IPS-18a (cell line): ENCODE results near the gene PSMA6.
"Not testable (repeated sequence)": the region's sequence is repeated elsewhere in the genome, so short reads cannot be mapped to it uniquely, and the experiment has no call there.

Source experiments
- H3K27ac ChIP-seq: one replicate; pipeline ENCODE4 v1.5.1; 2013; ENCODE audit warnings: low read length
- H3K27me3 ChIP-seq: one replicate; pipeline ENCODE4 v1.6.1; 2013; ENCODE audit warnings: mild to moderate bottlenecking, low read length; ENCODE audit not compliant: control insufficient read depth, insufficient read depth
- H3K36me3 ChIP-seq: one replicate; pipeline ENCODE4 v1.6.1; 2013; ENCODE audit warnings: low read depth, low read length; ENCODE audit not compliant: control insufficient read depth
- H3K4me1 ChIP-seq: one replicate; pipeline ENCODE4 v1.6.1; 2013; ENCODE audit warnings: low read depth, low read length; ENCODE audit not compliant: control insufficient read depth
- H3K4me3 ChIP-seq: one replicate; pipeline ENCODE4 v1.5.1; 2013; ENCODE audit warnings: low read length
- H3K9ac ChIP-seq: one replicate; pipeline ENCODE4 v1.6.1; 2013; ENCODE audit warnings: mild to moderate bottlenecking, low read length, moderate library complexity
- H3K9me3 ChIP-seq: one replicate; pipeline ENCODE4 v1.6.1; 2013; ENCODE audit warnings: low read depth, low read length; ENCODE audit not compliant: control insufficient read depth

Gene PSMA6

DNA sequence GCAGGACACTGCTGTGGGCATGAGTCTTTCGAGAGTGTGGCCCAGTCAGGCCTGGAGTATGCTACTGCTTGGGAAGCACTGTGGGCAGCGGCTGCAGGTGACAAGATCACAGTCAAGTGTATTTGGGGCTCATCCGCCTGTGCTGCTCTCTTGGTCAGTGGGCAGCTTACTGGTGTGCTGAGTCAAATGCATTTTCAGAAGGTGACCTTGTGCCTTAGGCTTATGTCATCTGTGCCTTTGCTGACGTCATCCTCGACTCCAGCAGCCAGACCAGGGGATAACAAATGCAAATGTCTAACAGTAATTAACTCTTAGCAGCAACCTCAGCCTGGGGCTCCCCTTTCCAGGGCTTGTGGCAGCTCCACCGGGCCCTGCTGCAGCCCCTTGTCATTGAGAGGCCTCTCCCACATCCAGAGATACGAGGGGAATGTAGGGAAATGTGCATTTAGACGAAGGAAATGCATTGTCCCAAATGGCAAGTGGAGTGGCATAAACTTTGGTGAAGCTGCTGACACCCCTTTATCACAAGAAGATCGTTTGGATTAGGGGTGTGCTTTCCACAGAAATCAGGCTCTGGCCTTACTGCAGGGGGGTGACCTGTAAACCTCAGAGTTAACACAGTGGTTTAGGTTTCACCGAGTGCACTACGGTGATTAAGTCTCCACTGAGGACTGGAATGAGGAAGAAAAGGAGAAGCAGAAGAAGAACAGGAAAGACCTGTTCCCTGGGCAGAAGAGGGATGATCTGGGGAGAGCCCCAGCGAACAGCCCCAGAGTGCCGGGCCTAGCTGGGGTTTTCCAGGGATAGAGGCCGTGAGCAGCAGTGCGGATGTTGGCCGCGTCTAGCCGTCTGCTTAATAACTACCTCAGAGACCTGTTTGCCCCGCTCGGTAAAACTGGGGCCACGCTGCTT is 39.7 kb downstream of the PSMA6 start:
- Histone ChIP-seq H3K9ac (no peak overlapping the region), H3K4me3 (no peak overlapping the region), H3K36me3 (no peaks in the 10 kb centered on the region), H3K27ac (no peak overlapping the region), H3K27me3 (no peaks in the 10 kb centered on the region), H3K4me1 (peaks cover 29% of the 10 kb centered on the region), H3K9me3 (no peaks in the 10 kb centered on the region)

- no peaks in the 10 kb centered on the region for H3K36me3 ChIP-seq
- no peaks in the 10 kb centered on the region for H3K27me3 ChIP-seq
- H3K4me3 ChIP-seq = no peak overlapping the region
- H3K9ac ChIP-seq = no peak overlapping the region
- no peak overlapping the region for H3K27ac ChIP-seq
- H3K9me3 ChIP-seq = no peaks in the 10 kb centered on the region
- H3K4me1 ChIP-seq = peaks cover 31% of the 10 kb centered on the region
Observed at GRCh38 chr14:35332517-35333263, 40.5 kb downstream of the PSMA6 start.

DNA sequence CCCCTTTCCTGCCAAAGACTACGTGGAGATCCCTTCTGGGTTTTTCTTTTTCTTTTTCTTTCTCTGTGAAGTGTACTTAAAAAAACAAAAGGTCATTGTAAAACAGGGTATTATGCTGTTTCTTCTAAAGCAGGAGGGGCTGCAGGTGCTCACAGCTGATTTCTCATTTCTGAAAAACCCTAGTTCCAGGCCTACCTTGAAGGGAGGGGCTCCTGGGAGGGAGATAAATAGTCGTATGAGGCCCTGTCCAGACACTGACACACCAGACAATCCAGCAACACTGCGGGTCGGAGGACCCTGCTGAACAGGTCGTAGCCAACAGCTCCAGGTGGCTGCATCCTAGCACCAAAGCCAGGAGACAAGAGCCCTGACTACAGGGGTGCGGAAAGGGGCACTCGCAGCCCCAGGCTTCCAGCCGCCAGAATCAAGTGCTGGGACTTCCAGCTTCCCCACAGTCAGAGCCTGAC is 41.1 kb downstream of the PSMA6 start:
- Histone ChIP-seq H3K27me3 (no peaks in the 10 kb centered on the region), H3K4me3 (no peak overlapping the region), H3K9ac (no peak overlapping the region), H3K36me3 (no peaks in the 10 kb centered on the region), H3K27ac (no peak overlapping the region), H3K4me1 (peaks cover 31% of the 10 kb centered on the region), H3K9me3 (no peaks in the 10 kb centered on the region)

- no peak overlapping the region for H3K4me3 ChIP-seq
- no peaks in the 10 kb centered on the region for H3K27me3 ChIP-seq
- H3K9ac ChIP-seq = no peak overlapping the region
- no peak overlapping the region for H3K27ac ChIP-seq
- H3K9me3 ChIP-seq = no peaks in the 10 kb centered on the region
- H3K36me3 ChIP-seq = no peaks in the 10 kb centered on the region
- peaks cover 31% of the 10 kb centered on the region for H3K4me1 ChIP-seq
Observed at GRCh38 chr14:35333797-35334743, 41.9 kb downstream of the PSMA6 start.

DNA sequence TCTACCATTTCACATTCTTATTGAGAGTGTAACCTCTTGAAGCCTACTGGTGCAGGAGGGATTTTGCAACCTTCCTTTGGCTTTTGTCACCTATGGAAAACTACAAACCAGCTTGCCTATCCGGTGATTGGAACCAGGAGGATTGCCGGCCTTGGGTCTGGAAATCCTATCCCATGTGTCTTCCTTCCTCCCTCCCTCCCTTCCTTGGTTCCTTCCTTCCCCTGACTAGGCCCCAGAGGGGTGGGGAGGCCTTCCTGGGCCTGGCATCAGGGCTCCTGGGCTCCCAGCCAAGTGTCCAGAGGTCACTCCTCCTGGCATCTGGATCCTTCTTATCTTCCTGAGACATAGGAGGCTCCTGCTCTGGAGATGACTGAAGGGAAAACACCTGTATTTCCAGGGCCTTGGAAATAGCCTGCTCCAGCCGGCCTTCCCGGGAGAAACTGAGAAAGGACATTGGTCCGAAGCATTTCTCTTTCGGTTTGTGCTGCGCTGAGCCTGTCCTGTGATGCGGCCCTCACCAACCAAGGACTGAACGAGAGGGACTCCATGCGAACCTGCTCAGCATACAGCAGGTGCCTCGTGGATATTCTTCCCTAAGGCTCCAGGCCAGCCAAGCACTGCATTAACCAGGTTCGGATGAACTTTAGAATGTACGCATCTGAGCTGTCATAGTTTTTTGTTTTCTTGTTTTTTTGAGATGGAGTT is 43.4 kb downstream of the PSMA6 start:
- no peak overlapping the region for H3K9ac ChIP-seq
- no peaks in the 10 kb centered on the region for H3K36me3 ChIP-seq
- peaks cover 31% of the 10 kb centered on the region for H3K4me1 ChIP-seq
- H3K4me3 ChIP-seq = no peak overlapping the region
- no peaks in the 10 kb centered on the region for H3K9me3 ChIP-seq
- H3K27ac ChIP-seq = no peak overlapping the region
- H3K27me3 ChIP-seq = no peaks in the 10 kb centered on the region

DNA sequence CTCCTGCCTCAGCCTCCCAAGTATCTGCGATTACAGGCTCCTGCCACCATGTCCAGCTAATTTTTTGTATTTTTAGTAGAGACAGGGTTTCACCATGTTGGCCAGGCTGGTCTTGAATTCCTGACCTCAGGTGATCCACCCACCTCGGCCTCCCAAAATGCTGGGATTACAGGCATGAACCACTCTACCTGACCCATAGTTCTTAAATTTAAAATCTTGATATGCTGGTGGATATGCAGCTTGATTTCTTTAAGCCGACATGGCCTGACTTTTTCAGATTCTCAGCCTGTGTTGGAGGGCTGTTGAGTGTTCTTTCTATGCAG is 44.0 kb downstream of the PSMA6 start:
- H3K36me3 ChIP-seq, H3K4me3 ChIP-seq, H3K27me3 ChIP-seq, H3K9ac ChIP-seq, H3K9me3 ChIP-seq: not testable (repeated sequence)
- peaks cover 33% of the 10 kb centered on the region for H3K4me1 ChIP-seq
- H3K27ac ChIP-seq = peak overlapping the region; percentile 57

GRCh38 chr14:35336494-35337268 is 44.5 kb downstream of the PSMA6 start:
- H3K4me1 ChIP-seq = peaks cover 33% of the 10 kb centered on the region
- no peaks in the 10 kb centered on the region for H3K27me3 ChIP-seq
- H3K27ac ChIP-seq = peak overlapping the region; percentile 57
- no peaks in the 10 kb centered on the region for H3K9me3 ChIP-seq
- H3K4me3 ChIP-seq = no peak overlapping the region
- no peaks in the 10 kb centered on the region for H3K36me3 ChIP-seq
- no peak overlapping the region for H3K9ac ChIP-seq

- Histone ChIP-seq H3K36me3 (no peaks in the 10 kb centered on the region), H3K27ac (no peak overlapping the region), H3K4me3 (no peak overlapping the region), H3K9ac (no peak overlapping the region), H3K4me1 (peaks cover 28% of the 10 kb centered on the region), H3K27me3 (no peaks in the 10 kb centered on the region), H3K9me3 (no peaks in the 10 kb centered on the region)
Observed at GRCh38 chr14:35337269-35338255, 45.4 kb downstream of the PSMA6 start.

GRCh38 chr14:35338731-35339405 is 46.7 kb downstream of the PSMA6 start:
- no peak overlapping the region for H3K9ac ChIP-seq
- peaks cover 16% of the 10 kb centered on the region for H3K4me1 ChIP-seq
- no peak overlapping the region for H3K4me3 ChIP-seq
- no peaks in the 10 kb centered on the region for H3K27me3 ChIP-seq
- H3K36me3 ChIP-seq = no peaks in the 10 kb centered on the region
- H3K9me3 ChIP-seq = no peaks in the 10 kb centered on the region
- H3K27ac ChIP-seq = no peak overlapping the region
